ENCODE measurements around the gene FAM180A. TPM values are rescaled to one million over a fixed set of nuclear protein-coding genes. Genes with fewer than 3 reads are reported as not detected.

FAM180A gene
- total RNA-seq, 2 experiments from 2014 or later: not detected

DNA sequence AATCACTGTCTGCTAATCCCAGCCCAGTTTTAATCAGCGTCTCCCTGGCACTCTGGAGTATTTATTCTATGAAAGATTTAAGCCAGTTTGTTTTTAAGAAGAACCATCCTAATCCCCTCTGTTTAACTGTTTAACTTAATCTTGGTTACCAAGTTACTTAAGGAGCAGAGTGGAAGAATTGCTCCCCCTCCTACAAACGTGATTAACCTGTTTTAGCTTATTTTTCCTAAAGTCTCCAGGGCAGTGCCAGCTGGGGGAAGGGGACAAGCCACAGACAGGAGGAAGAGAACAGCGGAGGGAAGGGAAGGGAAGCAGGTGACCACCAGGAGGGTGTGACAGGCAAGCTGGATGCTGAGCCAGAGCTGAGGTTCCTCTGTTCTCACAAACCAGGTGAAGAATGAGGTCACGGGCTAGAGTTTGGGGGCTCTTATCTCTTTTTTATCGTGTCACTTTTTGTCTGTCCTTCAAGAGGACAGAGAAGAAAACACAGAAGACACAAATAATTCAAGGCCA lies 22.3 kb downstream of the FAM180A start:
- CTCF ChIA-PET: interaction anchor here (0.8 kb wide), 1 partner anchor 10 kb away, joined by 3 read pairs; no protein-coding TSS in a partner anchor
- Mint-ChIP-seq H3K27me3 (peaks cover 6% of the 10 kb centered on the region), H3K9me3 (no peaks in the 10 kb centered on the region), H3K27ac (no peak overlapping the region), H3K36me3 (ENCODE audit: low read depth) (no peaks in the 10 kb centered on the region), H3K4me3 (no peak overlapping the region), H3K4me1 (no peaks in the 10 kb centered on the region)
- POLR2A ChIA-PET: no interaction called here
- DNase-seq: no peak

DNA sequence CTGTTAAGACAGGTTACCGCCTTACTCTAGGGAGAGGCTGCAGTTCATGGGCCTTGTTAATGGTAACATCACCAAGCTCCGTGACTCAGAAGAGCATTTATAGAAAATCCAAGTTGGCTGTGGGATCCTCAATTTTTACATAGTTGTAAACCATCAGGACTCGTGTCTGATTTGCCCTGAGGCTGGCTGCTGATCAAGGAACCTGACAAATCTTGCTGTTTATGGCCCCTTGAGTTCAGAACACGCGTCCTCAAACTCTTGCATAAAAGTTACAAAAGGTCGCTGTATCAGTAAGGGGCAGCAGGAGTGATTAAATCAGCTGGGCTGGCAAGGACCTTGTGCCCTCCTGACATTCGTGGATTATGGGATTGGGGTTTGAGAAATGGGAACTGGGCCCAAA lies 25.2 kb downstream of the FAM180A start:
- CTCF ChIA-PET: no interaction called here
- Mint-ChIP-seq H3K9me3 (no peaks in the 10 kb centered on the region), H3K36me3 (ENCODE audit: low read depth) (no peaks in the 10 kb centered on the region), H3K27me3 (peaks cover 2% of the 10 kb centered on the region), H3K4me3 (no peak overlapping the region), H3K27ac (no peak overlapping the region), H3K4me1 (no peaks in the 10 kb centered on the region)
- DNase-seq: no peak
- POLR2A ChIA-PET: no interaction called here

DNA sequence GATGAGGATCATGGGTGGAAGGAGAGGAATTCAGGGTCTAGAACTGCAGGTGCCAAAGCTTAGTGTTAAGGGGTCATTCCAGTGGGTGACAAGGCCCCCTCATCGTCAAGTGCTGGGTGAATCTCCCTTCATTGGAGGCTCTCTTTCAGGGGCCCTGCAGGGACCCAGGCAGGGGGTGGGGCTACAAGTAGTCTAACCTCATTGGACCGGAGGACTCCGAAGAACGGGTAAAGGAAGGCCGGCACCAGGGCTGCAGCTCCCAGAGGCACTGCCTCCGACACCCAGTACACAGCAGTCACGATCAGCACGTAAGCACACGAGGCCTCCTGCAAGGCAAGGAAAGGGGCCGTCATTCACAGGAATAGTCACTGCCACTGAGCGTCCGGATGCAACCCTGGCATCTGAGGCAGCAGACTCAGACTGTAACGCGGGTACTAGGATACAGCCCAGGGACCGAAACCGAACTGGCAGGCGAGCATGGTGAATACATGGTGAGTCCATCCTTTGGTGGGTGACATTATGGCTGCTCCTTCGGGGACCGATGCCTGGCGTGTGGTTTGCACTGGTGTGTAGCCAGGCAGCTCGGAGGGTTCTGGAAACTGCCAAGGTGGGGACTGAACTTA lies 27.3 kb downstream of the FAM180A start:
- Mint-ChIP-seq H3K36me3 (ENCODE audit: low read depth) (no peaks in the 10 kb centered on the region), H3K4me1 (no peaks in the 10 kb centered on the region), H3K9me3 (no peaks in the 10 kb centered on the region), H3K4me3 (no peak overlapping the region), H3K27me3 (peaks cover 8% of the 10 kb centered on the region), H3K27ac (no peak overlapping the region)
- CTCF ChIA-PET: interaction anchor here (0.8 to 1.2 kb wide), 2 partner anchors 11 to 24 kb away, joined by 3 read pairs; no protein-coding TSS in a partner anchor
- no peak for DNase-seq
- POLR2A ChIA-PET: no interaction called here

DNA sequence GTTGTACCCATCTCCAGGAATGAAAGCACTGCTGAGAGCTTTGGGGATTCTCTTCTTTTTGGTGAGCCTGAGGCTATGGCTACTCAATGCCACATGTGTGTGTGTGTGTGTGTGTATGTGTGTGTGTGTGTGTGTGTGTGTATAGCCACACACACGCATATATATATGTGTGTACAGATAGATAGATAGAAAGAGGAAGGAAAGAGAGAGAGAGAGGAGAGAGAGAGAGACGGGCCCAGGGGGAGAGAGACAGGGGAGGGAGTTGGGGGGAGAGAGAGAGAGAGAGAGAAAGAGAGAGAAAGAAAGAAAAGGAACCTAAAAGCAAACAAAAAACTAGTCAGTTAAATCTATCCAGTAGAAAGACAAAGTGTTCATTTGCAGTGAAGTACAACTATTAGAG lies 28.9 kb downstream of the FAM180A start:
- Mint-ChIP-seq H3K27ac (no peak overlapping the region), H3K36me3 (ENCODE audit: low read depth) (no peaks in the 10 kb centered on the region), H3K27me3 (peaks cover 8% of the 10 kb centered on the region), H3K9me3 (no peaks in the 10 kb centered on the region), H3K4me1 (no peaks in the 10 kb centered on the region), H3K4me3 (no peak overlapping the region)
- ChIA-PET POLR2A (no interaction called here), CTCF (no interaction called here)
- no peak for DNase-seq

DNA sequence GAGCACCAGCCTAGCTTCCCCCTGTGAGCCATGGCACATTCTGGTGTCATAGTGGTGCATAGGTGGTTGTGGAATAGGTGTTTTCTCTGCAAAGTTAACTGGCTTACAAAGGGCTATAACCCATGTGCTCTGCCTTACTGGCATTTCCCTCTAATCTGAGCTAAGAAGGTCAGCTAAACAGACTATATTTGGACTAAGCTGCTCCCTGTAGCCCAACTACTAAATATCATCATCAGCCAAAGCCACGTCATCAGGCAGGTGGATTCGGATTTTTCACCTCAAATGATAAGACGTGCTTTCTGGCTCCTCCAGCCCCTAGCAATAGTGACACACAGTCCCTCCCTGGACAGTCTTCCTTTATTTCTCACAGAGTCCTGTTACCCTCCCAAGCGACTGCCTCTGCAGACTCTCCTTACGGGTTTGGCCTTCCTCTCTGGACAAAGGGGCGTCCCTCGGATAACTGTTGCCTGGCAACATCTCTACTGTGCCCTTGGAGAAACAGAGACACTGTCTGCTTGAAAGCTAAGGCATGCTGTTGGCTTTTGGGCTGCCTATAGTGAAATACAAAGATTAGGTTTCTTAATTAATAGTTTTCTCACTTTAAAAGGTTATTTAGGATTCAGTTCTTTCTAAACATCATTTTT lies 29.7 kb downstream of the FAM180A start:
- DNase-seq: no peak
- no peaks in the 10 kb centered on the region for H3K36me3 Mint-ChIP-seq (ENCODE audit: low read depth)
- no peak overlapping the region for H3K4me3 Mint-ChIP-seq
- H3K4me1 Mint-ChIP-seq: no peaks in the 10 kb centered on the region
- H3K27ac Mint-ChIP-seq: no peak overlapping the region
- H3K27me3 Mint-ChIP-seq: peaks cover 7% of the 10 kb centered on the region
- ChIA-PET CTCF (no interaction called here), POLR2A (no interaction called here)
- H3K9me3 Mint-ChIP-seq: no peaks in the 10 kb centered on the region

DNA sequence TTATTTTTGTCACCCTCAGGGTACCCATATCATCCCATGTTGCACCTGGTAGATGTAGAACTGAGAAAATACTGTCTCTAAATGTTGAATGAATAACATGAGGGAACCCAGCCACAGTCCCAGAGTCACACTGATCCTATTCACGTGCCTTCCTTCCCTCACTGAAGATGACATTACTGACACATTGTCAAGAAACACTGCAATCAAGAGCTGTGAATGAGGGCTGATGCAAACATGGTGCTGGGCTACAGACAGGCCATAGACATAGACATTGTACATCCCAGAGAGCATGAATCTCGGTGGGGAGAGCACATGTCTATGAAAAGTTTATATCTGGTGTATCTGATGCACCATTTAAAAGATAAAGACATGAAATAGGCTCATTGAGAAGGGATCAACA lies 30.4 kb downstream of the FAM180A start:
- H3K4me3 Mint-ChIP-seq: no peak overlapping the region
- no peaks in the 10 kb centered on the region for H3K36me3 Mint-ChIP-seq (ENCODE audit: low read depth)
- H3K27me3 Mint-ChIP-seq: peaks cover 7% of the 10 kb centered on the region
- H3K9me3 Mint-ChIP-seq: no peaks in the 10 kb centered on the region
- ChIA-PET CTCF (no interaction called here), POLR2A (no interaction called here)
- no peak overlapping the region for H3K27ac Mint-ChIP-seq
- no peaks in the 10 kb centered on the region for H3K4me1 Mint-ChIP-seq
- DNase-seq: no peak

DNA sequence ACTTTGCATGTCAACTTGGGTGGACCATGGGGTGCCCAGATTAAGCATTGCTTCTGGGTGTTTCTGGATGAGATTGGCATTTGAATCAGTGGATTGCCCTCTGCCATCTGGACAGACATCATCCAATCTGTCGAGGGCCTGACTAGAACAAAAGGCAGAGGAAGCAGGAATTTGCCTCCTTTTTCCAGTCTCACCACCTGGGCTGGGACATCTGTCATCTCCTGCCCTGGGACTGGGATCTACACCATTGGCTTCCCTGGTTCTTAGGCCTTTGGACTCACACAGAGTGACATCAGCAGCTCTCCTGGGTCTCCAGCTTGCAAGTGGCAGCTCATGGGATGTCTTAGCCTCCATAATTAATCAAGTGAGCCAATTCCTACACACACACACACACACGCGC lies 30.9 kb downstream of the FAM180A start:
- ChIA-PET CTCF (no interaction called here), POLR2A (no interaction called here)
- H3K4me3 Mint-ChIP-seq: no peak overlapping the region
- H3K9me3 Mint-ChIP-seq: no peaks in the 10 kb centered on the region
- H3K27me3 Mint-ChIP-seq: peaks cover 7% of the 10 kb centered on the region
- no peak for DNase-seq
- no peak overlapping the region for H3K27ac Mint-ChIP-seq
- no peaks in the 10 kb centered on the region for H3K4me1 Mint-ChIP-seq
- no peaks in the 10 kb centered on the region for H3K36me3 Mint-ChIP-seq (ENCODE audit: low read depth)

DNA sequence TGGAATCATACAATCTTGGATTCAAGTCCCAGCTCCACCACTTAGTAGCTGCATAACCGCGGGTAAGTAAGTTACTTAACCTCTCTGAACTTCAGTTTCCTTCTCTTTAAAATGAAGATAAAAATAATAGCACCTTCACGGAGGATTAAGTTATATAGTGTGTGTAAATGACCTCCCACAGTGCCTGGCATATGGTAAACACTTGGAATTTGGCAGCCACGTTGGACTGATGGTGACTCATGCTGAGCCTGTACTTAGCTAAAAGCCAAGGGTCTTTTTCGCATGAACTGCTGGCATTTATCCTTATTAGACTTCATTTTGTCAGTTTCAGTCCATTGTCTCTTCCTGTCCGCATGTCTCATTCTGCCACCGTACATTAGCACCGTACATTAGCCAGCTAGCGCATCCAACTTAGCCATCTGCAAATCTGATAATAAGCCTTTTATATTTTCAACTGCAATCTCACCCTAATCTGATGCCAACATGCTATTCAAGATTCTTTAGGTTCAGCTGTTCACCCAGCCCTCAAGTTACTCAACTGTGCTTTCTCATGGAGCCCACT lies 31.9 kb downstream of the FAM180A start:
- H3K36me3 Mint-ChIP-seq (ENCODE audit: low read depth): no peaks in the 10 kb centered on the region
- H3K9me3 Mint-ChIP-seq: no peaks in the 10 kb centered on the region
- ChIA-PET POLR2A (no interaction called here), CTCF (interaction anchor here (1.2 to 1.7 kb wide), 3 partner anchors 10 to 28 kb away, joined by 3 to 5 read pairs (median 4); no protein-coding TSS in a partner anchor)
- no peak overlapping the region for H3K27ac Mint-ChIP-seq
- H3K4me1 Mint-ChIP-seq: no peaks in the 10 kb centered on the region
- H3K27me3 Mint-ChIP-seq: peaks cover 7% of the 10 kb centered on the region
- H3K4me3 Mint-ChIP-seq: no peak overlapping the region
- no peak for DNase-seq

DNA sequence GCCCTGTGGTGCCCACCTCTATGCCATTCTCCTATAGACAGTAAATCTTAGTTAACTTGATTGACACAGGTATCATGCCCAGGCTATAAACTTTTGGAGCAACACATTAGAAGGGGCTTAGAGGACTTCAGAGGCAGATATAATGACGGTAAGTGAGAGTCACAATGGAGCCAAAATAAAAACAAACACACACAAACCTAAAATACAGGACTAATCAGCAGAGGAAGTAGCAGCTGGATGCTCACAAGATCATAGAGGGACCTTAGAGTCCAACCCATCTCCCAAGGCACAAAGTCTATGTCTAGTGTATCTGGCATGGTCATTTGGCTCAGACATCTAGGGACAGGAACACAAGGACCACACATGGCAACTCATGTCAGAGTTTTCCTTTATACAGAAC lies 32.9 kb downstream of the FAM180A start:
- no peaks in the 10 kb centered on the region for H3K9me3 Mint-ChIP-seq
- peaks cover 7% of the 10 kb centered on the region for H3K27me3 Mint-ChIP-seq
- H3K27ac Mint-ChIP-seq: no peak overlapping the region
- no peak for DNase-seq
- no peaks in the 10 kb centered on the region for H3K4me1 Mint-ChIP-seq
- no peaks in the 10 kb centered on the region for H3K36me3 Mint-ChIP-seq (ENCODE audit: low read depth)
- ChIA-PET CTCF (interaction anchor here (1.4 to 1.7 kb wide), 2 partner anchors 11 to 15 kb away, joined by 3 to 5 read pairs; no protein-coding TSS in a partner anchor), POLR2A (no interaction called here)
- H3K4me3 Mint-ChIP-seq: no peak overlapping the region

DNA sequence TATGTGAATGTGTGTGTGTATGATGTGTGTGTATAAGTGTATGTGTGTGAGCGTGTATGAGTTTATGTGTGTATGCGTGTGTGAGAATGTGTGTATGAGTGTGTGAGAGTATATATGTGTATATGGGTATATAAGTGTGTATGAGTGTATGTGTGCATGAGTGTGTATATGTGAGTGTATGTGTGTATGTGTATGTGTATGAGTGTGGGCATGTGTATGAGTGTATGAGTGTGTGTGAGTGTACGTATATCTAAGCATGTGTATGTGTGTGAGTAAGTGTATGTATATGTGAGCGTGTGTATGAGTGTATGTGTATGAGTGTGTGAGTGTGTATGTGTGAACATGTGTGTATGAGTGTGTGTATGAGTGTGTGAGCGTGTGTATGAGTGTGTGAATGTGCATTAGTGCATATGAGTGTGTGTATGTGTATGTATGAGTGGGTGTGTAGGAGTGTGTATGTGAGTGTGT lies 33.5 kb downstream of the FAM180A start:
- DNase-seq: no peak
- H3K27me3 Mint-ChIP-seq: peaks cover 7% of the 10 kb centered on the region
- no peaks in the 10 kb centered on the region for H3K36me3 Mint-ChIP-seq (ENCODE audit: low read depth)
- no peak overlapping the region for H3K4me3 Mint-ChIP-seq
- ChIA-PET CTCF (interaction anchor here (1.7 kb wide), 1 partner anchor 15 kb away, joined by 5 read pairs; no protein-coding TSS in a partner anchor), POLR2A (no interaction called here)
- H3K27ac Mint-ChIP-seq: no peak overlapping the region
- no peaks in the 10 kb centered on the region for H3K4me1 Mint-ChIP-seq
- no peaks in the 10 kb centered on the region for H3K9me3 Mint-ChIP-seq

DNA sequence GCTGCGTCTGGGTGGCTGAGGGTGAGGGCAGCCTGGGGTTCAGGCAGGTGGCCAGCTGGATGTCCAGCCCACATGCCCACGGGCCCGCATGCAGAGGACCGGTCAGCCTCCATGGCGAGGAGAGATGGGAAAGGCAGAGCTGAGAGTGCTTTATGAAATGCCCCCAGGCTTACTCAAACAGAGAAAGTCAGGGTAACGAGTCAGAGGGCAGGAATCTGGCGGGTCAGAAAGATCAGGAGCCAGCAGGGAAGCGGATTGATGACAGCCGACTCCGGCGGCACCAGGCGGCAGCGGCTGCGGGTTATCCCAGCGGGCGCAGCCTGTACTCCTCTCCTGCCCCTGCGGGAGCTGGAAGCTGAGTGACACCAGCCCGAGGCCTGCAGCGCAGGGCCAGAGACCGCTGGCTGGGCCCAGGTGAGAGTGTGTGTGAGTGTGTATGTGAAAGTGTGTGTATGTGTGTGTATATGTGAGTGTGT lies 34.0 kb downstream of the FAM180A start:
- H3K4me1 Mint-ChIP-seq: no peaks in the 10 kb centered on the region
- no peak overlapping the region for H3K27ac Mint-ChIP-seq
- no peak overlapping the region for H3K4me3 Mint-ChIP-seq
- no peaks in the 10 kb centered on the region for H3K36me3 Mint-ChIP-seq (ENCODE audit: low read depth)
- no peaks in the 10 kb centered on the region for H3K9me3 Mint-ChIP-seq
- peaks cover 7% of the 10 kb centered on the region for H3K27me3 Mint-ChIP-seq
- DNase-seq: no peak
- POLR2A ChIA-PET: no interaction called here
- CTCF ChIA-PET: interaction anchor here (2.1 kb wide), 1 partner anchor 13 kb away, joined by 5 read pairs; no protein-coding TSS in a partner anchor

DNA sequence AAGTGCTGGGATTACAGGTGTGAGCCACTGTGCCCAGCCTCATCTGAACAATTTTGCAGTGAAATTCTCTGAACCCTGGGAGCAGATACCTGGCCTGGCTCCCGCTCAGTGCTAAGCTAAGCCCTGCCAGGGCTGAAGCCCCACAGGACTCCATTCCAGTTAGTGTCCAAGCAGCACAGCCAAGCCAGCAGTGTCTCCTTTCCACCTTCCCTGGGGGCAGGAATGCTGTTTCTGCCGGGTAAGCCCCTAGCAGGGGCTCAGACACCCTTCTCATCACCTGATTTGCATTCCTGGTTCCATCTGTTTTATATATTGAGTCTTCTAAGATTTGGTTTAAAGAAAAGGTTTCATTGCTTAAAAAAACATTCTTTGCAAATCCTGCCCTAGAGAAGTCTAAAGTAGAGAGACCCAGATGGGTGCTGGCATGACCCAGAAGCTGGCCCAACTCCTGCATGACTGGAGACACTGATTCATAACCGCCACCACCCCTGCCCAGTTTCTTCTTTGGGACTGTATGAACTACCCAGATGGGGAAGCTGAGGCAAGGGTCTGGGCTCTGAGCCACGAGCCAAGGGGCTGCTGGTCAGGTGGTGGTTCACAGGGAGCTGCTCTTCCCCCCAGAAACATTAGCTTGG lies 34.7 kb downstream of the FAM180A start:
- Mint-ChIP-seq H3K27me3 (peaks cover 7% of the 10 kb centered on the region), H3K4me1 (no peaks in the 10 kb centered on the region), H3K4me3 (no peak overlapping the region), H3K27ac (no peak overlapping the region), H3K36me3 (ENCODE audit: low read depth) (no peaks in the 10 kb centered on the region), H3K9me3 (no peaks in the 10 kb centered on the region)
- DNase-seq: no peak
- ChIA-PET CTCF (interaction anchor here (0.7 to 2.1 kb wide), 2 partner anchors 11 to 13 kb away, joined by 3 to 5 read pairs; no protein-coding TSS in a partner anchor), POLR2A (no interaction called here)

DNA sequence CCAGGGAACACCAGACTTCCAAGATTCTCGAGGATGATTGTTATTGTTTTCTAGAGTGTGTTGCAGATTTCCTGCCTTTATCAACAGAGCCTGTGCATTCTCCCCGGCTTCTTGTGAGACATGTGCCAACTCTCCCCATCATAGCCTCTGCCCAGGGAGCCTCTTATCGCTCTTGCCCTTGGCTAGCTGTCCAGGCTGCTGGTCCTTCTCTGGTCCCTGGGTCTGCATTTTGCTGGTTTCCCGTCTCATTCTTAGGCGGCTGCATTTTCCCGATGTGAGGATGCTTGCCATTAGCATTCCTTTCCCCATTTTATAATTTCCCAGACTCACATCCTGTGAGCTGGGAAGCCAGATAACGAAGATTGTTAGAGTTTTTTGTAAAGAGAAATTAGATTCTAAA lies 35.8 kb downstream of the FAM180A start:
- ChIA-PET CTCF (interaction anchor here (2.1 kb wide), 1 partner anchor 12 kb away, joined by 5 read pairs; no protein-coding TSS in a partner anchor), POLR2A (no interaction called here)
- no peak for DNase-seq
- no peak overlapping the region for H3K4me3 Mint-ChIP-seq
- no peaks in the 10 kb centered on the region for H3K4me1 Mint-ChIP-seq
- H3K27me3 Mint-ChIP-seq: no peaks in the 10 kb centered on the region
- H3K27ac Mint-ChIP-seq: no peak overlapping the region
- H3K9me3 Mint-ChIP-seq: no peaks in the 10 kb centered on the region
- H3K36me3 Mint-ChIP-seq (ENCODE audit: low read depth): no peaks in the 10 kb centered on the region

Measured in activated CD4-positive, alpha-beta T cell treated with anti-CD3 and anti-CD28 coated beads, Interleukin-2, amount 10 ng/mL, durations not matched to agents 7 days and 5 days (primary cell).